Measurements from ENCODE around the gene APOL2.
A peak's percentile ranks its signal among the peaks of the same experiment; 100 is the strongest.
"Not testable (repeated sequence)": the region's sequence is repeated elsewhere in the genome, so short reads cannot be mapped to it uniquely, and the experiment has no call there.

Gene APOL2

GRCh38 chr22:36197514-36198146 lies 41.7 kb downstream of the APOL2 start:
- no peak for DNase-seq (ENCODE audit: low spot score)

- no peak for DNase-seq (ENCODE audit: low spot score)
Observed at GRCh38 chr22:36197065-36197440, 42.3 kb downstream of the APOL2 start.

GRCh38 chr22:36196254-36197064 lies 42.9 kb downstream of the APOL2 start:
- no peak for DNase-seq (ENCODE audit: low spot score)

- DNase-seq (ENCODE audit: low spot score): peak; percentile 22
Observed at GRCh38 chr22:36194971-36195370, 44.4 kb downstream of the APOL2 start.

- DNase-seq (ENCODE audit: low spot score): no peak
Observed at GRCh38 chr22:36194385-36194784, 44.9 kb downstream of the APOL2 start.

- DNase-seq (ENCODE audit: low spot score): no peak
Observed at GRCh38 chr22:36193577-36193976, 45.8 kb downstream of the APOL2 start.

GRCh38 chr22:36193171-36193570 lies 46.2 kb downstream of the APOL2 start:
- DNase-seq (ENCODE audit: low spot score): no peak

- no peak for DNase-seq (ENCODE audit: low spot score)
Observed at GRCh38 chr22:36192542-36192941, 46.8 kb downstream of the APOL2 start.

GRCh38 chr22:36191106-36191836 lies 48.1 kb downstream of the APOL2 start:
- DNase-seq (ENCODE audit: low spot score): no peak

- DNase-seq (ENCODE audit: low spot score): not testable (repeated sequence)
Observed at GRCh38 chr22:36187862-36188261, 51.5 kb downstream of the APOL2 start.

GRCh38 chr22:36185828-36186624 lies 53.3 kb downstream of the APOL2 start:
- no peak for DNase-seq (ENCODE audit: low spot score)

GRCh38 chr22:36184433-36185025 lies 54.8 kb downstream of the APOL2 start:
- DNase-seq (ENCODE audit: low spot score): no peak

GRCh38 chr22:36183446-36183845 lies 55.9 kb downstream of the APOL2 start:
- no peak for DNase-seq (ENCODE audit: low spot score)

- no peak for DNase-seq (ENCODE audit: low spot score)
Observed at GRCh38 chr22:36182857-36183256, 56.5 kb downstream of the APOL2 start.

GRCh38 chr22:36182056-36182455 lies 57.3 kb downstream of the APOL2 start:
- no peak for DNase-seq (ENCODE audit: low spot score)

- DNase-seq (ENCODE audit: low spot score): no peak
Observed at GRCh38 chr22:36180928-36181327, 58.4 kb downstream of the APOL2 start.

- peak; percentile 80 for DNase-seq (ENCODE audit: low spot score)
Observed at GRCh38 chr22:36180038-36180880, 59.1 kb downstream of the APOL2 start.

GRCh38 chr22:36177160-36177559 lies 62.2 kb downstream of the APOL2 start:
- DNase-seq (ENCODE audit: low spot score): no peak
